ENCODE results near the gene SPOCK3. TPM values are rescaled to one million over a fixed set of nuclear protein-coding genes. Genes with fewer than 3 reads are reported as not detected.

Gene SPOCK3
- total RNA-seq, 1 donor from 2014 or later: 0.74 TPM

- no peak for DNase-seq
Measured at GRCh38 chr4:167028976-167029375, 205.3 kb downstream of the SPOCK3 start.

GRCh38 chr4:167025670-167026069 is 208.6 kb downstream of the SPOCK3 start:
- intact Hi-C loops (cut with DNase I): no loop called here
- no peak for TF ChIP-seq CTCF (IDR thresholded peaks at IDR 0.05)
- H3K27me3 ChIP-seq (ENCODE audit: low read depth): no peaks in the 10 kb centered on the region

More at GRCh38 chr4:167028976-167029375, 205.3 kb downstream of the SPOCK3 start:
- ATAC-seq: no peak
- Histone ChIP-seq H3K4me3 (no peak overlapping the region), H3K4me1 (no peaks in the 10 kb centered on the region), H3K27ac (no peak overlapping the region), H3K9me3 (no peaks in the 10 kb centered on the region), H3K27me3 (ENCODE audit: low read depth) (no peaks in the 10 kb centered on the region), H3K36me3 (no peaks in the 10 kb centered on the region)
- intact Hi-C loops (cut with DNase I): no loop called here
- no peak for TF ChIP-seq CTCF (IDR thresholded peaks at IDR 0.05)

GRCh38 chr4:167023364-167023925 is 210.8 kb downstream of the SPOCK3 start:
- intact Hi-C loops (cut with DNase I): no loop called here
- H3K36me3 ChIP-seq: no peaks in the 10 kb centered on the region
- no peak for TF ChIP-seq CTCF (IDR thresholded peaks at IDR 0.05)
- H3K4me1 ChIP-seq: no peaks in the 10 kb centered on the region
- H3K27me3 ChIP-seq (ENCODE audit: low read depth): no peaks in the 10 kb centered on the region
- no peak overlapping the region for H3K4me3 ChIP-seq
- no peak for DNase-seq
- H3K9me3 ChIP-seq: no peaks in the 10 kb centered on the region
- no peak overlapping the region for H3K27ac ChIP-seq
- ATAC-seq: no peak

More at GRCh38 chr4:167025670-167026069, 208.6 kb downstream of the SPOCK3 start:
- Histone ChIP-seq H3K4me3 (no peak overlapping the region), H3K27ac (no peak overlapping the region), H3K36me3 (no peaks in the 10 kb centered on the region), H3K4me1 (no peaks in the 10 kb centered on the region), H3K9me3 (no peaks in the 10 kb centered on the region)
- ATAC-seq: peak; percentile 30 to 40
- no peak for DNase-seq

DNA sequence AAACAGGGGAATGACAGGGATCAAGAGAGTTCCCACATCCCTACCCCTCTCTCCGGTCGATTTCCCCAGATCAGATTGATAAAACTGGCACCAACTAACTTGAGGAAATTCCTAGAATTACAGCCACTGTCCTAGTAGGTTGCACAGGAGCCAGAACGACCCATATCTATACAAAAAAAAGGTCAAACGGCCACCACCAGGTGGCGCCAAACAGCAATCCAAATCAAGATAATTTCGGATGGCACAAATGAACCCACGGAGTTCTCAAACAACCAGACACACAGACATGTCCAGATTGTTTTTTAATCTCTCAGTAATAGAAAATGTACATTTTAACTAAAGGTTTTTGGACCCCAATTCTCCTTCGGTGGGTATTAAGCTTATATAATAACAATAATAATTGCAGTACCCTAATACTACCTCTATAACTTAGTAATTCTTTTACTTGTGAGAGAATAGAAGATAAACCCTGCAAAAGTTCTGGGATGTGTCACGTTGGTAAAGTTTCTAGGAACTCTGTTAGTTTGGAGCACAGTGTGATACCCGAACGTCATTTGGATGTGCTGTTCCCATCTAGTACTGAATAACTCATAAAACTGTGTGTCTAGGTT is 212.6 kb downstream of the SPOCK3 start:
- H3K36me3 ChIP-seq: no peaks in the 10 kb centered on the region
- DNase-seq: peak; percentile 62

DNA sequence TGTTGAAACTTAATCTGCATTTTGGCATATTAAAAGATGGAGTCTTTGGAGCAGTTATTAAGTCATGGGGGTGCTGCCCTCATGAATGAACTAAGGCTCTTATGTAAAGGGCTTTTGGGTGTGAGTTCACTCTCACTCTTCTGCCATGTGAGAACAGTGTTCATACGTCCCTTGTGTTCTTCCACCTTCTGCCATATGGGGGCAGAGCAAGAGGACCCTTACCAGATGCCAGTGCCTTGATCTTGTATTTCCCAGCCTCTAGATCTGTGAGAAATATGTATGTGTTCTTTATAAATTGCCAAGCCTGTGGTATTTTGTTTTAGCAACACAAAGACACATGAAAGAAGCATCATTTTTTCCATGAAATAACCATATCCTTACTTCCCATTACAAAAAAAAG is 213.9 kb downstream of the SPOCK3 start:
- no peak overlapping the region for H3K4me3 ChIP-seq
- H3K27ac ChIP-seq: no peak overlapping the region
- no peak for TF ChIP-seq CTCF (IDR thresholded peaks at IDR 0.05)
- H3K27me3 ChIP-seq (ENCODE audit: low read depth): no peaks in the 10 kb centered on the region
- DNase-seq: no peak
- H3K9me3 ChIP-seq: no peaks in the 10 kb centered on the region
- no peaks in the 10 kb centered on the region for H3K36me3 ChIP-seq
- ATAC-seq: no peak
- H3K4me1 ChIP-seq: no peaks in the 10 kb centered on the region
- intact Hi-C loops (cut with DNase I): loop anchor here (2.0 kb wide), 1 partner anchor 270 kb away; no protein-coding TSS in a partner anchor

More for the DNA sequence above, 212.6 kb downstream of the SPOCK3 start:
- ATAC-seq: peak; percentile 67 to 70
- no peaks in the 10 kb centered on the region for H3K27me3 ChIP-seq (ENCODE audit: low read depth)
- no peaks in the 10 kb centered on the region for H3K9me3 ChIP-seq
- intact Hi-C loops (cut with DNase I): loop anchor here (2.0 kb wide), 1 partner anchor 269 kb away; no protein-coding TSS in a partner anchor
- H3K27ac ChIP-seq: no peak overlapping the region
- H3K4me3 ChIP-seq: no peak overlapping the region
- TF ChIP-seq CTCF (IDR thresholded peaks at IDR 0.05): peak; percentile 69
- no peaks in the 10 kb centered on the region for H3K4me1 ChIP-seq
